Stimulated activated CD4-positive, alpha-beta T cell treated with anti-CD3 and anti-CD28 coated beads, Interleukin-15, amount 100 ng/mL, for 24 hours (primary cell): Measurements from ENCODE around the gene TEX53.
A peak's percentile ranks its signal among the peaks of the same experiment; 100 is the strongest.

Source experiments
- DNase-seq: peaks from one replicate; pipeline ENCODE4 v3.0.0-alpha.2; 2020

TEX53 gene

DNA sequence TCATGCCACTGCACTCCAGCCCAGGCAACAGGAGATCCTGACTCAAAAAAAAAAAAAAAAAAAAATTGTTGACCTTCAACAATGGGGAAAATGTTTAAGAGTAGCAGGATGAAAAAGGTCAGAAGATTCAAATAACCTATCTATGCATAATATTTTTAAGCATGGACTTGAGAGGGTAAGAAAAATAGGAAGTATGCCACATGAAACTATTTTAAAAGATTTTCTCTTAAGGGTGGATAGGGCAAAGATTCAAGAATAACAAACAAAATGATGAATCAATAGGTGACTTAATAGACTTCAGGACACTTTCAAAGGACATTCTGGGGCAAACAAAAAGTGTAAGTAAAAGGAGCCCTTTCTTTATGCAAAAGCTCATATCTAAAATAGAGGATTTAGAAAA is 21.2 kb upstream of the TEX53 start:
- DNase-seq, result no peak

- no peak for DNase-seq
Observed at GRCh38 chr9:114678130-114678529, 20.5 kb upstream of the TEX53 start.

GRCh38 chr9:114677418-114677817 is 19.8 kb upstream of the TEX53 start:
- peak; percentile 34 for DNase-seq

- no peak for DNase-seq
Observed at GRCh38 chr9:114676901-114677300, 19.3 kb upstream of the TEX53 start.

- DNase-seq, result no peak
Observed at GRCh38 chr9:114674798-114675540, 17.4 kb upstream of the TEX53 start.

DNA sequence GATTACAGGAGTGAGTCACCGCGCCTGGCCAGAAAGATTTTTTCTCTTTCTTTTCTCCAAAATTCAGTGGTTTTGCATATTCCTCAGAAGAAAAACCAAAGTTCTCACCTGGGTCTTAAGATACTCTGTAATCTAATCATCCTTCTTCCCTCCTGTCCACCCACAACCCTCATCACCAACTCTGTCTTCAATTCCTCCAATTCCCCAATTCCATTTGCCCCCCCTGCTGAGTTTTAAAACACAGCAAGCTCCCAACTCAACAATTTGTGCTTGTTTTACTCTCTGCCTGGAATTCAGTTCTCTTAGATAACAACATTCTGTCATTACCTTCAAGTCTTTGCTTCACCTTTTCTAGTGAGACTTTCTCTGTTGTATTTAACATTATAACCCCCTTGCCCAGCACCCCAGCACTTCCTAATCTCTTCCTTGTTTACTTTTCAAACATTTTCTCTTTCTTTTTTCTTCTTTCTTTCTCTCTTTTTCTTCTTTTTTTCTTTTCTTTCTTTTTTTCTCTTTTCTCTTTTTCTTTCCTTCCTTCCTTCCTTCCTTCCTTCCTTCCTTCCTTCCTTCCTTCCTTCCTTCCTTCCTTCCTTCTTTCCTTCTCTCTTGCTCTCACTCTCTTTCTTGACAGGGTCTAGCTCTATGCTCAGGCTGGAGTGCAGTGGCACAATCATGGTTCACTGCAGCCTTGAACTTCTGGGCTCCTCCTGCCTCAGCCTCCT is 16.6 kb upstream of the TEX53 start:
- DNase-seq, result no peak

GRCh38 chr9:114671605-114672004 is 14.0 kb upstream of the TEX53 start:
- DNase-seq, result no peak

- DNase-seq, result no peak
Observed at GRCh38 chr9:114669961-114670360, 12.4 kb upstream of the TEX53 start.

DNA sequence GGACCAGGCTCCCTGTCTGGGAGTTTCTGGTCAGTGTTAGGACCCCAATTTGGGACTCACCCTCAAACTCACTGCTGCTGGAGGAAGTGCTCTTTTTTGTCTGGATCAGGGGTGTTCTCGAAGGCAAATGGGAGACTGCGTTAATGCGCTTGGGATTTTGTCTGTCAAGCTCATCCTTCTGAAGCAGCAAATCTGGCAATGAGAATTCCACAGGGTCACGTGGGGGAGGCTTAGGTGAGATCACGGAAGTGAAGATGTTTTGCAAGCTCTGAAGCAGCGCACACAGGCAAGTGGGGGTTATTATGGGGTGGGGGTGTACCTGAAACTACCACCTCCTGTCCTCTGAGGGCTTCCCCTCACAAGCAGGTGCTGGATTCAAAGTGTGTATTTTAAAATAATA is 10.5 kb upstream of the TEX53 start:
- no peak for DNase-seq

DNA sequence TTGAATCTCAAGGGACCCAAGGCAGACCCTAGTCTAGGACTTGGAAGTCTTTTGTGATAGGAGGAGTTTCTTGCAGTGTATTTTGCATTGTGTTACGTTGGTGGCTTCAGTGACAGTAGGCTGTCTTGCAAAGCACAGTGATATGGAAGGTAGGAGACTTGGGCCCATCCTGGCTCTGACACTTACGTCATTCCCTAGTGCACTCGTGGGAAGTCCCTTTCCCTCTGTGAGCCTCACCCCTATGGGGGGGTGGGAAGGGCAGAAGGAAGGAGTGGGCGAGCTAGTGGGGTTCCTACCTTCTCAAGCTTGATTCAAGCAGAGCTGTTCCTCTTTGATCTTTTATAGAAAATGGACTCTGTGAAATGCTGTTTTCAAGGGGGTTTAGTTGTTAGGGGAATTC is 9.2 kb upstream of the TEX53 start:
- DNase-seq, result no peak

DNA sequence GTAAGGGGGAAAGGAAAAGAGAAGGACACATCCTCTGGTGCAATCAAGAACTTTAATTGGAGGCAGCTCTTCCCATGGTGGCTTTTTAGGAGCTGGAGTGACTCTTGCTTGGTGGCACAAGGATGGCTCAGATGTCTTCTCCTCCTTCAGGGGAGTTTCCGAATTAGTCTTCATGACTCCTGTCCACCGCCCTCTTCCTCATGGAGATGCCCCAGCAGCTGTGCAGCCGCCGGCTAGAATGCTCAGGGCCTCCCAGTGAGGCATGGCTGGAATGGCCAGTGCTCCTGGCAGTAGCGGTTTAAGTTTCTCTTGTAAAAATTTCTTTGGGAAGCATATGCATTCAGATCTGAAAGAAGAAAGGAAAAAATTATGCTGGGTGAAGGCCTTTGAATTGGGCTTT is 8.8 kb upstream of the TEX53 start:
- DNase-seq, result no peak

- no peak for DNase-seq
Observed at GRCh38 chr9:114664181-114664580, 6.6 kb upstream of the TEX53 start.

DNA sequence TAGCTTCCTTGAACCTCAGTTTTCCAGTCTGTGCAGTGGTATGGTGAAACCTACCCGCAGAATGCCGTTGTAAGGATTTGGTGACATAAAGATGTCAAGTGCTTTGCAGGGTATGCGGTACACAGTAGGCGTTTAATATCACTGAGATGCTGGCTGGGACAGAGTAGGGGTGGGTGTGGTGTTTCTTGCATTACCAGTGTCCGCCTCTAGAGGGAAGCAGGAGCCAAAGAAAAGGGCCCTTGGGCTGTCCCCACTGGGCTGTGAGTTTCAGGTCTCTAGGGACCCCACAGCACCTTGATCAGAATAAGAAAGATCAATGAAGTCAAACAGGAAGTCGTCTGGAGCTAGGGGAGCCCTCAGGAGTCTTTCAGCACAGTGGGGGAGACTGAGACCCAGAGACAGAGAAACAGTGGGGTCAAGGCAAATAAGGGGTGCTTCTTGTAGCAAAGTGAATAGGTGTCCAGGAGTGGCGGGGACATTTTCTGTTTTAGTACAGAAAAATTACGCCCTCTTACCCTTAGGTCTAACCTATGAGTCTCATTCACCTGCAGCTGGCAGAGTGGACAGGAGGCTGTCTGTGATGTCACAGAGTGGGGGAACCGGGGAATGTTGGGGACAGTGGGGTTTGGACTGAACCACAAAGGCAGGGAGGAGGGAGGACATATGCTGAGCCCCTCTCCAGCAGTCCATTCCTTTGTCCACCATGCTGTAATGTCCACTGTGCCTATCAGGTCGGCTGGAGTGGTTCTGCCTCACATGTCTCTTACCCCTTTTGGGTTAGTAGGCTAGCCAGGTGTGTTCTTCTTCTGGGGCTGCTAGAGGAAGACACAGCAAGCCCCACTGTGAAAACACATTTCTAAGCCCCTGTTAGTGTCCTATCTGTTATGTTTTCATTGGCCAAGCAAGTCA is 4.7 kb upstream of the TEX53 start:
- peak; percentile 75 for DNase-seq

- no peak for DNase-seq
Observed at GRCh38 chr9:114656301-114656700, 1.3 kb downstream of the TEX53 start.

DNA sequence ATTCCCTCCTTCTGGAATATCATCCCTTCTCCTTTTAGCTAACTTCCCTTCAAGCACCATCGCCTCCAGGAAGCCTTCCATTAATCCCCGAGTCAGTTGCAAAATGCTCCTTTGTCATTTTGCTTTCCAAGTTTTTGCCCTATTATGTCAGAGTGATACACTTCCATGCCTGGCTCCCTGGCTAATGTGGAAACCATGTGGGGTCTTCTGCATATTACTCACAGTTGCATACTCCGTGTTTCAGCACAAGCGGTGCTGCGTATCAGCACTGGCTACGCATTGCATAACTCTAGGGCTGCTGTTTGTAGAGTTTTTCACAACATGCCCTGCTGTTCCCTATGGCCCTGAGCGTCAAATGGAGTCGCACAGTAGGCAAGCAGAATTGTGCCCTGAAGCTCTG is 1.9 kb downstream of the TEX53 start:
- no peak for DNase-seq

- peak; percentile 83 for DNase-seq
Observed at GRCh38 chr9:114653556-114654159, 3.9 kb downstream of the TEX53 start.

DNA sequence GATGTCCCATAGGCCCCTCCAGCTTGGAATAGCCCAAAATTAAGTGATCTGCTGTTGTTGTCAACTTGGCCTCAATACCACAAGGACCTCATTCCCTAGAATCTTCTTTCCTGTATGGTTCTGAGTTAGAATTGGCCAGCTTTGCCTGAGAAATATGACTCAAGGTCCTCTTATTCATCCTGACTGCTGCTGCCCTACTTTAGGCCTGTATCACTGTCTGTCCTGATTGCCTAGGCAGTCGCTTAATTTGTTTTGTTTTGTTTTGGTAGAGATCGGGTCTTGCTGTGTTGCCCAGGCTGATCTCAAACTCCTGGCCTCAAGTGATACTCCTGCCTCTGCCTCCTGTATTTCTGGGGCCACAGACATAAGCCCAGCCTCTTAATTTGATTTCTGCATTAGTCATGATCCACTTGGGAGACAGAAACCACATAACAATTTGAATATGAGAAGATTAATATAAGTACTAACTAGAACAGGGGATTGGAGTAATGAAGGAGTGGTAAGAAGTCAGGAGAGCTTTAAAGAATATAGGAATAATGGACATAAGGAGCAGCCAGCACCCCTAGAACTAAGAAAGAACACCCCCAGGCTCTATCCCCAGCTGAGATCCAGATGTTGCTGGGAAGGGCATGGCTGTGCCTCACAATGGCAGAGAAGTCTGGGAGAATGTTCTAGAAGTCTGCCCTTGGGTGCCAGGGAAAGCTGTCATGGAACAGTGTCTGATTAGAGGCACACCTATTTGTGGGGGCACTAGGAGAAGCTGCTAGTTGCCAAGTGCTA is 4.6 kb downstream of the TEX53 start:
- DNase-seq, result no peak

DNA sequence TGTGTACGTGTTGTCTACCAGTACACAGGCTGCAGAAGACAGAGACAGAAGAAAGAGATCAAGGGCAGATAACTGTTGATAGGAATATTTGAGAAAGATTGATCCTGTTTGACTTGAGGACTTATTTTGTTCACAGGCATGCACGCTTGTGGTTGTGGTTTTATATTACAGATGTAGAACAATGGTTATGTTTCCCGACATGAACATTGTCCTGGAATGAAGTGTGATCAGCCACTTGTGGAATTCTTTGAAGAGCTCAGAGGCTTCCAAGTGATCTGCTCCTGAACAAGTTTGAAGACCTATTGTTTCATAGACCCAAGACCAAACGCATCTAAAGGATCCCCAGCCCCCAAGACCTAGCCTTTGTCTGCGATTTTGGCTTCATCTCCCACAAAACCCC is 13.7 kb downstream of the TEX53 start:
- no peak for DNase-seq

GRCh38 chr9:114643001-114643400 is 14.6 kb downstream of the TEX53 start:
- DNase-seq, result no peak

- DNase-seq, result no peak
Observed at GRCh38 chr9:114641967-114642366, 15.6 kb downstream of the TEX53 start.

- DNase-seq, result no peak
Observed at GRCh38 chr9:114638404-114638803, 19.2 kb downstream of the TEX53 start.

GRCh38 chr9:114634387-114634786 is 23.2 kb downstream of the TEX53 start:
- no peak for DNase-seq
